ENCODE results near the gene KIF27. TPM values are rescaled to one million over a fixed set of nuclear protein-coding genes. Genes with fewer than 3 reads are reported as not detected.

KIF27 gene
- total RNA-seq, 1 donor from 2014 or later = 9.1 TPM

Other genes with a start within 250 kb of the KIF27 start
- gene UBQLN1, start 213.5 kb downstream of the KIF27 start, total RNA-seq = 185 TPM
- gene GKAP1, start 103.7 kb downstream of the KIF27 start, total RNA-seq = 11.3 TPM
- gene HNRNPK, start 58.8 kb upstream of the KIF27 start, total RNA-seq = 543 TPM
- gene RMI1, start 59.4 kb upstream of the KIF27 start, total RNA-seq = 17.2 TPM